Activated CD4-positive, alpha-beta T cell treated with anti-CD3 and anti-CD28 coated beads for 36 hours (primary cell): Measurements from ENCODE around the gene SETMAR. TPM values are rescaled to one million over a fixed set of nuclear protein-coding genes. Genes with fewer than 3 reads are reported as not detected.

Experiments used
- ATAC-seq: fragments of 200-7000 bp; cut with Tn5 transposase; one replicate; pipeline ENCODE4 v1.10.0; 2021; ENCODE audit warnings: mild to moderate bottlenecking, moderate library complexity
- CTCF ChIA-PET: fragments of 350-600 bp; sonication (Branson Sonifier 250); formaldehyde crosslinking; loops from one replicate; lab custom pipeline; 2021; ENCODE audit warnings: antibody characterized with exemption; lab: Charles Lee
- POLR2A ChIA-PET: fragments of 350-600 bp; sonication (Branson Sonifier 250); formaldehyde crosslinking; loops from one replicate; lab custom pipeline; 2021; ENCODE audit warnings: antibody characterized with exemption, inconsistent platforms; lab: Charles Lee
- DNase-seq: peaks from one replicate; pipeline ENCODE4 v3.0.0-alpha.2; 2020
- H3K27ac Mint-ChIP-seq: one replicate; pipeline ENCODE4 v1.8.0; 2021; ENCODE audit warnings: mixed read lengths
- H3K27me3 Mint-ChIP-seq: one replicate; pipeline ENCODE4 v1.8.0; 2021; ENCODE audit warnings: mixed read lengths
- H3K36me3 Mint-ChIP-seq: one replicate; pipeline ENCODE4 v1.8.0; 2021; ENCODE audit warnings: low read depth, mixed read lengths
- H3K4me1 Mint-ChIP-seq: one replicate; pipeline ENCODE4 v1.8.0; 2021; ENCODE audit warnings: mixed read lengths
- H3K4me3 Mint-ChIP-seq: one replicate; pipeline ENCODE4 v1.8.0; 2021; ENCODE audit warnings: mild to moderate bottlenecking, moderate library complexity, mixed read lengths
- H3K9me3 Mint-ChIP-seq: one replicate; pipeline ENCODE4 v1.8.0; 2021; ENCODE audit warnings: low read depth, mixed read lengths
- intact Hi-C, 2 experiments: fragments of 100-400 bp; cut with DNase I in 1 of 2; cut with micrococcal nuclease in 1 of 2; formaldehyde crosslinking; loops; one replicate each; pipeline versions ENCODE4 v1.14.2 to v1.15.1; 2022 to 2024; cut with DNase I, micrococcal nuclease
- total RNA-seq, 2 experiments: library from RNA; stranded (reverse); gene quantifications; one replicate each; pipeline ENCODE4 v1.2.3, GENCODE V29; 2021

Gene SETMAR
- total RNA-seq: 10 to 100 TPM; 19.3 to 19.4 TPM

GRCh38 chr3:4303187-4304123, at the start of gene SETMAR:
Gene SETMAR (plus strand): TSS chr3:4303369. CDS start chr3:4303371, 2 bp downstream.
- Mint-ChIP-seq H3K27ac (peak within 1 kb of the TSS; percentile 96), H3K9me3 (no peaks in the 10 kb centered on the region), H3K27me3 (no peaks in the 10 kb centered on the region), H3K4me1 (peaks cover 26% of the 10 kb centered on the region), H3K4me3 (peak within 1 kb of the TSS; percentile 79), H3K36me3 (peaks cover 16% of the 10 kb centered on the region)
- ChIA-PET CTCF (interaction anchor here (0.6 to 2.1 kb wide), 3 partner anchors 11 to 164 kb away, joined by 3 to 7 read pairs (median 4); partner anchors contain the start of gene SUMF1), POLR2A (interaction anchor here (0.7 kb wide), 1 partner anchor 187 kb away, joined by 5 read pairs; no protein-coding TSS in a partner anchor)
- DNase-seq (peak; percentile 93), ATAC-seq (peak; percentile 96)
- intact Hi-C loops: loop anchor here (1.0 to 2.0 kb wide), 7 partner anchors 48 to 1176 kb away; partner anchors contain the start of genes ITPR1 (in 2 of the 2), ARL8B (in 1 of the 2), CRBN (in 1 of the 2) and EDEM1 (in 1 of the 2)

DNA sequence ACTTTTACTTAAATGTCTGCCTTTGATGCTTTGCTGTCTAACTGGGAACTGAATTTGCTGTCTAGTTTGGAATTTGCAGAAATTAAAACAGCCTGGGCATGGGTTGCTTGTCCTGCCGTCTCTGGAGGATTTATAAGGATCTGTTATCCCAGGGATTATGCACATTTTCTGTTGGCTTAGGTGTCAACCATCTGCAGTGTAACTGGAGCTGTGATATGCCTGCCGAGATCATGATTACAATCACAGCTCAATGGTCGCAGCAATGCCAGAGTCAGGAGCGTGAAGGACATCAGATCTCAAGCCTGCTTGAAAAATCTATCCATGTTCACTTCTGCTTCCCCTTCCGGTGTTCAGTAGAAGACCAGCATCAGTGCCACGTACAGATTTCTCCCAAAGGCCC, 41.8 kb upstream of the SETMAR start:
- intact Hi-C loops: no loop called here
- Mint-ChIP-seq H3K4me1 (no peaks in the 10 kb centered on the region), H3K27ac (no peak overlapping the region), H3K36me3 (no peaks in the 10 kb centered on the region), H3K27me3 (no peaks in the 10 kb centered on the region), H3K9me3 (no peaks in the 10 kb centered on the region), H3K4me3 (no peak overlapping the region)
- ATAC-seq (no peak), DNase-seq (no peak)
- ChIA-PET CTCF (no interaction called here), POLR2A (no interaction called here)

- no peak overlapping the region for H3K27ac Mint-ChIP-seq
- no peaks in the 10 kb centered on the region for H3K27me3 Mint-ChIP-seq
- H3K4me3 Mint-ChIP-seq: no peak overlapping the region
- H3K4me1 Mint-ChIP-seq: no peaks in the 10 kb centered on the region
- ATAC-seq (no peak), DNase-seq (no peak)
- ChIA-PET POLR2A (no interaction called here), CTCF (no interaction called here)
- no peaks in the 10 kb centered on the region for H3K9me3 Mint-ChIP-seq
- intact Hi-C loops: no loop called here
- peaks cover 3% of the 10 kb centered on the region for H3K36me3 Mint-ChIP-seq
Measured at GRCh38 chr3:4264040-4264439, 39.1 kb upstream of the SETMAR start.

GRCh38 chr3:4270720-4271119, 32.4 kb upstream of the SETMAR start:
- ATAC-seq (no peak), DNase-seq (no peak)
- POLR2A ChIA-PET: no interaction called here
- intact Hi-C loops: loop anchor here in 1 of 2 experiments (5.0 to 10.0 kb wide), 2 partner anchors 276 to 1068 kb away; no protein-coding TSS in a partner anchor
- Mint-ChIP-seq H3K27me3 (no peaks in the 10 kb centered on the region), H3K4me1 (peaks cover 8% of the 10 kb centered on the region), H3K36me3 (peaks cover 3% of the 10 kb centered on the region), H3K4me3 (no peak overlapping the region), H3K27ac (no peak overlapping the region), H3K9me3 (no peaks in the 10 kb centered on the region)
- CTCF ChIA-PET: interaction anchor here (1.9 kb wide), 1 partner anchor 17 kb away, joined by 4 read pairs; no protein-coding TSS in a partner anchor

DNA sequence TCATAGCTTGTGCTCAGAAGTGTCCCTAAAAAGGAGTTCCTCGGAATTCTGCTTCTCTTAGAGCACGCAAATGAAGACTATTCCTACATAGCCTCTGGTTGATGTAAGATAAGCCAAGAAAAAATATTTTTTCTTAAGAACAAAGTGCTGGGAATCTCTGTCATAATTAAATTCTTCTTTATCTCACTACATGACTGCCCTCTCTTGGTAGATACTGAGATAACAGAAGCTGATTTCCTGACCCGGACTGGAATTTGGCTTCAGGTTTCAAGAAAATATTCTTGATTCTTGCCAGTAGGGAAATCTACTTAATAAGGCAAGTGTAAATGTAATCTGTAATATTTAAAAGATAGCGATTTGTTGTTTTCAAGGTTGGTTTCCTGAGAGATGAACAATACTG, 31.3 kb upstream of the SETMAR start:
- ATAC-seq: no peak
- DNase-seq: no peak
- Mint-ChIP-seq H3K9me3 (no peaks in the 10 kb centered on the region), H3K36me3 (peaks cover 3% of the 10 kb centered on the region), H3K4me1 (peaks cover 8% of the 10 kb centered on the region), H3K4me3 (no peak overlapping the region), H3K27me3 (no peaks in the 10 kb centered on the region), H3K27ac (no peak overlapping the region)
- intact Hi-C loops: loop anchor here in 1 of 2 experiments (5.0 to 10.0 kb wide), 2 partner anchors 277 to 1070 kb away; no protein-coding TSS in a partner anchor
- ChIA-PET POLR2A (interaction anchor here (1.1 kb wide), 1 partner anchor 89 kb away, joined by 3 read pairs; no protein-coding TSS in a partner anchor), CTCF (interaction anchor here (0.5 to 1.9 kb wide), 10 partner anchors 14 to 1234 kb away, joined by 3 to 6 read pairs (median 4); no protein-coding TSS in a partner anchor)

GRCh38 chr3:4279516-4280105, 23.6 kb upstream of the SETMAR start:
- ChIA-PET CTCF (interaction anchor here (0.7 to 2.4 kb wide), 4 partner anchors 9 to 208 kb away, joined by 3 to 8 read pairs (median 6); no protein-coding TSS in a partner anchor), POLR2A (no interaction called here)
- Mint-ChIP-seq H3K4me3 (no peak overlapping the region), H3K9me3 (no peaks in the 10 kb centered on the region), H3K4me1 (no peaks in the 10 kb centered on the region), H3K27ac (no peak overlapping the region), H3K27me3 (no peaks in the 10 kb centered on the region), H3K36me3 (no peaks in the 10 kb centered on the region)
- DNase-seq (no peak), ATAC-seq (no peak)
- intact Hi-C loops: loop anchor here in 1 of 2 experiments (10.0 kb wide), 1 partner anchor 285 kb away; no protein-coding TSS in a partner anchor

DNA sequence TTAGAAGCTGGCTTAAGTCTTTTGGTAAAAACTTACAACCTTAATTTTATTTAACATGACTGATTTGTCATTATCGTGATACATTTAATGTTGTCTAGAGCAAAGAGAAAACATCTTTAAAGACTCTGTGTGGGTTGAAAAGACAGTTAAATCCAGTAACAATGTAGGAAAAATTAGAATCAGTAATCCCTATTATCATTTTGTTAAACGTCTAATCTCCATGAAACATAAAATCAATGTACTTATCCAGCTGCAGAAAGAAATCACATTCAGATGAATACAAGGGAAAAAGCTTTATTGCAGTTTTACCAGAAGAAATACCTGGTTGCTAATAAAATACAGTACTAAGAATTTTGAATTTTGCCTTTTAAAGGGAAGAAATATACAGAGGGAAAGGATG, 21.2 kb upstream of the SETMAR start:
- H3K9me3 Mint-ChIP-seq: no peaks in the 10 kb centered on the region
- DNase-seq: no peak
- intact Hi-C loops: no loop called here
- ATAC-seq: no peak
- H3K27me3 Mint-ChIP-seq: no peaks in the 10 kb centered on the region
- ChIA-PET CTCF (interaction anchor here (0.7 to 1.9 kb wide), 2 partner anchors 10 to 1045 kb away, joined by 3 to 6 read pairs; no protein-coding TSS in a partner anchor), POLR2A (no interaction called here)
- H3K4me1 Mint-ChIP-seq: no peaks in the 10 kb centered on the region
- H3K4me3 Mint-ChIP-seq: no peak overlapping the region
- H3K27ac Mint-ChIP-seq: no peak overlapping the region
- no peaks in the 10 kb centered on the region for H3K36me3 Mint-ChIP-seq

GRCh38 chr3:4284865-4285264, 18.3 kb upstream of the SETMAR start:
- no peaks in the 10 kb centered on the region for H3K4me1 Mint-ChIP-seq
- H3K27me3 Mint-ChIP-seq: no peaks in the 10 kb centered on the region

GRCh38 chr3:4289044-4289443, 14.1 kb upstream of the SETMAR start:
- intact Hi-C loops: no loop called here
- Mint-ChIP-seq H3K36me3 (no peaks in the 10 kb centered on the region), H3K27ac (no peak overlapping the region), H3K4me3 (no peak overlapping the region), H3K27me3 (no peaks in the 10 kb centered on the region), H3K4me1 (peaks cover 14% of the 10 kb centered on the region), H3K9me3 (no peaks in the 10 kb centered on the region)
- DNase-seq (no peak), ATAC-seq (no peak)
- ChIA-PET POLR2A (no interaction called here), CTCF (interaction anchor here (0.6 to 2.0 kb wide), 6 partner anchors 9 to 1001 kb away, joined by 3 to 10 read pairs (median 3); no protein-coding TSS in a partner anchor)

More at GRCh38 chr3:4284865-4285264, 18.3 kb upstream of the SETMAR start:
- Mint-ChIP-seq H3K27ac (no peak overlapping the region), H3K4me3 (no peak overlapping the region), H3K36me3 (no peaks in the 10 kb centered on the region), H3K9me3 (no peaks in the 10 kb centered on the region)
- DNase-seq (no peak), ATAC-seq (no peak)
- ChIA-PET POLR2A (no interaction called here), CTCF (interaction anchor here (0.6 to 1.7 kb wide), 4 partner anchors 8 to 1223 kb away, joined by 3 to 7 read pairs (median 3); no protein-coding TSS in a partner anchor)
- intact Hi-C loops: no loop called here

- no peak for ATAC-seq
- peak; percentile 52 for DNase-seq
- no peaks in the 10 kb centered on the region for H3K36me3 Mint-ChIP-seq
- no peaks in the 10 kb centered on the region for H3K27me3 Mint-ChIP-seq
- no peak overlapping the region for H3K27ac Mint-ChIP-seq
- H3K4me3 Mint-ChIP-seq: no peak overlapping the region
- intact Hi-C loops: loop anchor here (1.0 to 2.0 kb wide), 2 partner anchors 292 to 1090 kb away; no protein-coding TSS in a partner anchor
- no peaks in the 10 kb centered on the region for H3K9me3 Mint-ChIP-seq
- H3K4me1 Mint-ChIP-seq: peaks cover 14% of the 10 kb centered on the region
- ChIA-PET POLR2A (no interaction called here), CTCF (interaction anchor here (0.8 to 2.1 kb wide), 9 partner anchors 8 to 1093 kb away, joined by 3 to 10 read pairs (median 4); no protein-coding TSS in a partner anchor)
Measured at GRCh38 chr3:4290272-4290893, 12.8 kb upstream of the SETMAR start.
